SK-N-SH (cell line): ENCODE measurements around the gene TRIM4.

Source experiments
- YY1 ChIP-seq: IDR thresholded peaks from 2 replicates; pipeline ENCODE4 v1.4.0; 2012; ENCODE audit warnings: low read depth, mild to moderate bottlenecking
- TF ChIP-seq, protein P1 (sequence below): fragments of 200-600 bp; sonication (generic); IDR thresholded peaks from 2 replicates; pipeline ENCODE4 v1.6.1; 2017; ENCODE audit warnings: antibody characterized with exemption, mild to moderate bottlenecking, moderate library complexity

- no peak for TF ChIP-seq YY1
- TF ChIP-seq, protein P1, sequence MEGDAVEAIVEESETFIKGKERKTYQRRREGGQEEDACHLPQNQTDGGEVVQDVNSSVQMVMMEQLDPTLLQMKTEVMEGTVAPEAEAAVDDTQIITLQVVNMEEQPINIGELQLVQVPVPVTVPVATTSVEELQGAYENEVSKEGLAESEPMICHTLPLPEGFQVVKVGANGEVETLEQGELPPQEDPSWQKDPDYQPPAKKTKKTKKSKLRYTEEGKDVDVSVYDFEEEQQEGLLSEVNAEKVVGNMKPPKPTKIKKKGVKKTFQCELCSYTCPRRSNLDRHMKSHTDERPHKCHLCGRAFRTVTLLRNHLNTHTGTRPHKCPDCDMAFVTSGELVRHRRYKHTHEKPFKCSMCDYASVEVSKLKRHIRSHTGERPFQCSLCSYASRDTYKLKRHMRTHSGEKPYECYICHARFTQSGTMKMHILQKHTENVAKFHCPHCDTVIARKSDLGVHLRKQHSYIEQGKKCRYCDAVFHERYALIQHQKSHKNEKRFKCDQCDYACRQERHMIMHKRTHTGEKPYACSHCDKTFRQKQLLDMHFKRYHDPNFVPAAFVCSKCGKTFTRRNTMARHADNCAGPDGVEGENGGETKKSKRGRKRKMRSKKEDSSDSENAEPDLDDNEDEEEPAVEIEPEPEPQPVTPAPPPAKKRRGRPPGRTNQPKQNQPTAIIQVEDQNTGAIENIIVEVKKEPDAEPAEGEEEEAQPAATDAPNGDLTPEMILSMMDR = no peak
These were observed 3.9 kb upstream of the TRIM4 start for GRCh38 chr7:99923200-99923599.
